PC-9 (cell line): ENCODE results near the gene WDFY1. TPM values are rescaled to one million over a fixed set of nuclear protein-coding genes. Genes with fewer than 3 reads are reported as not detected.

Source experiments
- BruUV-seq: library from RNA; stranded (reverse); fragments of 400-500 nt; replicated peaks from 2 replicates; lab custom pipeline; 2021; lab: Mats Ljungman, UMichigan
- CTCF ChIA-PET: fragments of 300-600 bp; sonication (Branson Sonifier 250); formaldehyde crosslinking; loops from one replicate; lab custom pipeline; 2022; ENCODE audit warnings: antibody characterized with exemption; lab: Charles Lee
- POLR2A ChIA-PET: fragments of 300-600 bp; sonication (Branson Sonifier 250); formaldehyde crosslinking; loops from one replicate; lab custom pipeline; 2022; ENCODE audit warnings: antibody characterized with exemption; ENCODE audit not compliant: unreplicated experiment; lab: Charles Lee
- DNase-seq, 2 experiments: peaks; one replicate each; pipeline versions ENCODE4 v3.0.0 to v3.0.0-alpha.2; 2015 to 2022; ENCODE audit warnings: mixed read lengths in 1 of 2
- H2AFZ ChIP-seq: fragments of 200-600 bp; sonication (generic); 2 replicates; pipeline ENCODE4 v1.8.1; 2017; ENCODE audit warnings: antibody characterized with exemption
- H3F3A ChIP-seq: fragments of 200-600 bp; sonication (generic); 2 replicates; pipeline ENCODE4 v1.8.1; 2017; ENCODE audit warnings: antibody characterized with exemption, mild to moderate bottlenecking, low read depth; ENCODE audit not compliant: insufficient read depth
- H3K27ac ChIP-seq: fragments of 200-600 bp; sonication (generic); 2 replicates; pipeline ENCODE4 v1.6.1; 2016; ENCODE audit warnings: mixed run types
- H3K27me3 ChIP-seq: fragments of 200-600 bp; sonication (generic); 2 replicates; pipeline ENCODE4 v1.6.1; 2016; ENCODE audit warnings: low read depth, mixed run types; ENCODE audit not compliant: insufficient read depth
- H3K36me3 ChIP-seq: fragments of 200-600 bp; sonication (generic); 2 replicates; pipeline ENCODE4 v1.6.1; 2016; ENCODE audit warnings: low read depth, mixed run types
- H3K4me1 ChIP-seq: fragments of 200-600 bp; sonication (generic); replicated peaks from 2 replicates; pipeline ENCODE4 v1.6.1; 2016; ENCODE audit warnings: mixed run types; ENCODE audit not compliant: insufficient read depth
- H3K4me2 ChIP-seq: fragments of 200-600 bp; sonication (generic); 2 replicates; pipeline ENCODE4 v1.6.1; 2017; ENCODE audit warnings: mixed run types
- H3K4me3 ChIP-seq: fragments of 200-600 bp; sonication (generic); 2 replicates; pipeline ENCODE4 v1.6.1; 2016; ENCODE audit warnings: mixed run types
- H3K79me2 ChIP-seq: fragments of 200-600 bp; sonication (generic); 2 replicates; pipeline ENCODE4 v1.6.1; 2017; ENCODE audit warnings: low read depth, mixed run types
- H3K9me2 ChIP-seq: fragments of 200-600 bp; sonication (generic); 2 replicates; pipeline ENCODE4 v1.8.1; 2017; ENCODE audit warnings: mild to moderate bottlenecking; ENCODE audit not compliant: insufficient read depth
- H3K9me3 ChIP-seq: fragments of 200-600 bp; sonication (generic); 2 replicates; pipeline ENCODE4 v1.8.1; 2016; ENCODE audit warnings: low read depth; ENCODE audit not compliant: insufficient read depth
- H4K20me1 ChIP-seq: fragments of 200-600 bp; sonication (generic); 2 replicates; pipeline ENCODE4 v1.8.1; 2017; ENCODE audit not compliant: insufficient read depth
- EZH2 ChIP-seq: fragments of 200-600 bp; sonication (generic); IDR thresholded peaks from 2 replicates; pipeline ENCODE4 v1.8.0; 2017; ENCODE audit warnings: antibody characterized with exemption, low read depth
- intact Hi-C: fragments of 100-400 bp; cut with micrococcal nuclease; formaldehyde crosslinking; loops from one replicate; pipeline ENCODE4 v1.10.0; 2022; ENCODE audit not compliant: unreplicated experiment
- total RNA-seq: library from RNA; stranded (reverse); gene quantifications from 2 replicates; pipeline ENCODE4 v1.2.3, GENCODE V29; 2021
- TF ChIP-seq, protein P1 (sequence below): fragments of 200-600 bp; sonication (generic); conservative IDR thresholded peaks from 2 replicates; pipeline ENCODE4 v1.6.1; 2017; ENCODE audit warnings: mixed run types, antibody characterized with exemption, mild to moderate bottlenecking, moderate library complexity

Gene WDFY1
- total RNA-seq, 1 experiment from 2014 or later: 81.9 TPM

- Histone ChIP-seq H4K20me1 (no peaks in the 10 kb centered on the region), H3K9me3 (no peaks in the 10 kb centered on the region), H3K9me2 (no peaks in the 10 kb centered on the region), H3K4me3 (no peak overlapping the region), H3K4me1 (no peaks in the 10 kb centered on the region), H3K36me3 (no peaks in the 10 kb centered on the region), H3K79me2 (peaks cover 84% of the 10 kb centered on the region), H2AFZ (no peak overlapping the region), H3K27me3 (no peaks in the 10 kb centered on the region), H3F3A (no peaks in the 10 kb centered on the region), H3K4me2 (no peak overlapping the region), H3K27ac (no peak overlapping the region)
- no peak for DNase-seq
- no peak for TF ChIP-seq EZH2
- TF ChIP-seq, protein P1, sequence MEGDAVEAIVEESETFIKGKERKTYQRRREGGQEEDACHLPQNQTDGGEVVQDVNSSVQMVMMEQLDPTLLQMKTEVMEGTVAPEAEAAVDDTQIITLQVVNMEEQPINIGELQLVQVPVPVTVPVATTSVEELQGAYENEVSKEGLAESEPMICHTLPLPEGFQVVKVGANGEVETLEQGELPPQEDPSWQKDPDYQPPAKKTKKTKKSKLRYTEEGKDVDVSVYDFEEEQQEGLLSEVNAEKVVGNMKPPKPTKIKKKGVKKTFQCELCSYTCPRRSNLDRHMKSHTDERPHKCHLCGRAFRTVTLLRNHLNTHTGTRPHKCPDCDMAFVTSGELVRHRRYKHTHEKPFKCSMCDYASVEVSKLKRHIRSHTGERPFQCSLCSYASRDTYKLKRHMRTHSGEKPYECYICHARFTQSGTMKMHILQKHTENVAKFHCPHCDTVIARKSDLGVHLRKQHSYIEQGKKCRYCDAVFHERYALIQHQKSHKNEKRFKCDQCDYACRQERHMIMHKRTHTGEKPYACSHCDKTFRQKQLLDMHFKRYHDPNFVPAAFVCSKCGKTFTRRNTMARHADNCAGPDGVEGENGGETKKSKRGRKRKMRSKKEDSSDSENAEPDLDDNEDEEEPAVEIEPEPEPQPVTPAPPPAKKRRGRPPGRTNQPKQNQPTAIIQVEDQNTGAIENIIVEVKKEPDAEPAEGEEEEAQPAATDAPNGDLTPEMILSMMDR: no peak
- intact Hi-C loops: no loop called here
- ChIA-PET POLR2A (no interaction called here), CTCF (interaction anchor here (0.6 kb wide), 1 partner anchor 168 kb away, joined by 3 read pairs; no protein-coding TSS in a partner anchor)
- BruUV-seq: no TSS peak
Observed at GRCh38 chr2:223826995-223827394, 118.1 kb downstream of the WDFY1 start.

Other genes with a start within 250 kb of the WDFY1 start
- 61.3 and 73.3 TPM in 2 replicates for gene AP1S3, start 107.8 kb downstream of the WDFY1 start, total RNA-seq
- 66.4 and 76.6 TPM in 2 replicates for gene MRPL44, start 12.1 kb upstream of the WDFY1 start, total RNA-seq
- 110 and 155 TPM in 2 replicates for gene SERPINE2, start 94.0 kb upstream of the WDFY1 start, total RNA-seq